H1 (cell line): Measurements from ENCODE around the gene CPSF4L. TPM values are rescaled to one million over a fixed set of nuclear protein-coding genes. Genes with fewer than 3 reads are reported as not detected.

ENCODE experiments used
- RXRA ChIP-seq: IDR thresholded peaks from 2 replicates; pipeline ENCODE4 v1.6.1; 2011; ENCODE audit warnings: low read depth, mild to moderate bottlenecking, low read length, moderate library complexity; ENCODE audit not compliant: insufficient read depth
- SAP30 ChIP-seq: fragments of 300-600 bp; sonication (generic); IDR thresholded peaks from 2 replicates; pipeline ENCODE4 v1.7.1; 2012; ENCODE audit warnings: low read length, moderate library complexity, mild to moderate bottlenecking, inconsistent platforms; ENCODE audit not compliant: insufficient read depth, insufficient replicate concordance
- SP2 ChIP-seq: IDR thresholded peaks from 2 replicates; pipeline ENCODE4 v1.6.1; 2012; ENCODE audit warnings: mild to moderate bottlenecking, low read length, inconsistent platforms
- polyA plus RNA-seq, 7 experiments: library from polyadenylated mRNA; depleted of rRNA in 3 of 7; stranded (reverse) in 5 of 7; unstranded in 2 of 7; fragments of >200 nt in 5 of 7; fragments of 200-250 nt in 2 of 7; gene quantifications; 1 replicate in 5 of 7; 2 replicates in 1 of 7; 4 replicates in 1 of 7; pipeline versions ENCODE4 v1.2.1 to v1.2.3, GENCODE V29; 2011 to 2013; ENCODE audit warnings: missing spikeins in 2 of 7, mixed read lengths in 2 of 7
- total RNA-seq: library from RNA; stranded (reverse); fragmentation: NEBNext Ultra II Directional; extraction: Animal tissue kit (Norgen Biotek cat#: 25700); gene quantifications from 2 replicates; pipeline ENCODE4 v1.2.1, GENCODE V29; 2021

Gene CPSF4L
- total and polyA plus RNA-seq, 2 of the 8 experiments (the other 6 are each of a cell fraction or from before 2014, with no cell fraction given), result not detected

- TF ChIP-seq SAP30 (no peak), SP2 (no peak), RXRA (no peak)
Measured at GRCh38 chr17:73256220-73256619, 5.5 kb downstream of the CPSF4L start (continued).
